Mesenchymal stem cell (in vitro differentiated cells and primary cell): ENCODE results near the gene HYCC1. TPM values are rescaled to one million over a fixed set of nuclear protein-coding genes. Genes with fewer than 3 reads are reported as not detected.

Source experiments
- DNase-seq: peaks from one replicate; pipeline ENCODE4 v3.0.0-alpha.2; 2013
- H2AFZ ChIP-seq: one replicate; pipeline ENCODE4 v1.6.1; 2013; ENCODE audit warnings: low read depth, mild to moderate bottlenecking, control low read depth, inconsistent platforms, low read length, moderate library complexity
- H2AK5ac ChIP-seq: 2 replicates; pipeline ENCODE4 v1.6.1; 2013; ENCODE audit warnings: low read length, moderate library complexity, mild to moderate bottlenecking, inconsistent platforms; ENCODE audit not compliant: severe bottlenecking
- H2BK120ac ChIP-seq: one replicate; pipeline ENCODE4 v1.6.1; 2013; ENCODE audit warnings: low read depth, mild to moderate bottlenecking, inconsistent platforms, low read length, moderate library complexity
- H2BK12ac ChIP-seq, 2 experiments: one replicate each; pipeline ENCODE4 v1.6.1; 2013; ENCODE audit warnings: inconsistent platforms in 2 of 2, low read length in 2 of 2, mild to moderate bottlenecking in 2 of 2, moderate library complexity in 2 of 2, control low read depth in 1 of 2
- H2BK15ac ChIP-seq: one replicate; pipeline ENCODE4 v1.6.1; 2013; ENCODE audit warnings: mild to moderate bottlenecking, low read depth, inconsistent platforms; ENCODE audit not compliant: poor library complexity, severe bottlenecking
- H2BK5ac ChIP-seq: 2 replicates; pipeline ENCODE4 v1.6.1; 2013; ENCODE audit warnings: low read depth, mild to moderate bottlenecking, low read length, control low read depth, inconsistent platforms; ENCODE audit not compliant: poor library complexity, severe bottlenecking
- H3K14ac ChIP-seq, 2 experiments: one replicate each; pipeline ENCODE4 v1.6.1; 2013; ENCODE audit warnings: inconsistent platforms in 2 of 2, low read length in 2 of 2, control low read depth in 1 of 2, mild to moderate bottlenecking in 1 of 2, moderate library complexity in 1 of 2
- H3K18ac ChIP-seq, 2 experiments: one replicate each; pipeline ENCODE4 v1.6.1; 2013; ENCODE audit warnings: inconsistent platforms in 2 of 2, low read length in 2 of 2, control low read depth in 1 of 2, low read depth in 1 of 2, mild to moderate bottlenecking in 1 of 2
- H3K23ac ChIP-seq, 2 experiments: one replicate each; pipeline ENCODE4 v1.6.1; 2013; ENCODE audit warnings: inconsistent platforms in 2 of 2, low read length in 2 of 2, mild to moderate bottlenecking in 2 of 2, moderate library complexity in 2 of 2, control low read depth in 1 of 2
- H3K27ac ChIP-seq: 2 replicates; pipeline ENCODE4 v1.5.1; 2013; ENCODE audit warnings: mild to moderate bottlenecking, moderate library complexity, low read length, control low read depth, inconsistent platforms; ENCODE audit not compliant: poor library complexity, severe bottlenecking
- H3K27me3 ChIP-seq, 2 experiments: 2 replicates each; pipeline versions ENCODE4 v1.6.1 to v1.7.0; 2013; ENCODE audit warnings: low read length in 2 of 2, mild to moderate bottlenecking in 2 of 2, moderate library complexity in 2 of 2, control low read depth in 1 of 2, inconsistent platforms in 1 of 2; ENCODE audit not compliant: control insufficient read depth in 1 of 2, insufficient read depth in 1 of 2
- H3K36me3 ChIP-seq, 2 experiments: 2 replicates each; pipeline versions ENCODE4 v1.6.1 to v1.7.0; 2013; ENCODE audit warnings: low read length in 2 of 2, control low read depth in 1 of 2, inconsistent platforms in 1 of 2, low read depth in 1 of 2, mild to moderate bottlenecking in 1 of 2; ENCODE audit not compliant: insufficient read depth in 2 of 2, control insufficient read depth in 1 of 2
- H3K4ac ChIP-seq, 2 experiments: one replicate each; pipeline ENCODE4 v1.6.1; 2013; ENCODE audit warnings: inconsistent platforms in 2 of 2, low read length in 2 of 2, mild to moderate bottlenecking in 2 of 2, moderate library complexity in 2 of 2, control low read depth in 1 of 2, low read depth in 1 of 2
- H3K4me1 ChIP-seq: 2 replicates; pipeline ENCODE4 v1.6.1; 2013; ENCODE audit warnings: low read depth, low read length, control low read depth; ENCODE audit not compliant: control insufficient read depth, insufficient read depth
- H3K4me2 ChIP-seq: 2 replicates; pipeline ENCODE4 v1.6.1; 2013; ENCODE audit warnings: low read length, mild to moderate bottlenecking, inconsistent platforms; ENCODE audit not compliant: poor library complexity, severe bottlenecking
- H3K4me3 ChIP-seq, 2 experiments: 2 replicates each; pipeline versions ENCODE4 v1.5.1 to v1.7.0; 2013; ENCODE audit warnings: low read length in 2 of 2, mild to moderate bottlenecking in 2 of 2, control low read depth in 1 of 2, low read depth in 1 of 2; ENCODE audit not compliant: insufficient read depth in 1 of 2
- H3K79me1 ChIP-seq: replicated peaks from 2 replicates; pipeline ENCODE4 v1.6.1; 2013; ENCODE audit warnings: mild to moderate bottlenecking, control low read depth, low read length, inconsistent platforms; ENCODE audit not compliant: poor library complexity, severe bottlenecking
- H3K9ac ChIP-seq: 2 replicates; pipeline ENCODE4 v1.7.0; 2013; ENCODE audit warnings: mild to moderate bottlenecking, low read length, moderate library complexity
- H3K9me3 ChIP-seq: 2 replicates; pipeline ENCODE4 v1.7.0; 2013; ENCODE audit warnings: mild to moderate bottlenecking, low read length; ENCODE audit not compliant: control insufficient read depth
- H4K8ac ChIP-seq: one replicate; pipeline ENCODE4 v1.6.1; 2013; ENCODE audit warnings: inconsistent platforms, mild to moderate bottlenecking, low read length, moderate library complexity
- H4K91ac ChIP-seq: one replicate; pipeline ENCODE4 v1.6.1; 2013; ENCODE audit warnings: mild to moderate bottlenecking, low read length, inconsistent platforms
- WGBS: methylation state at CpG from one replicate; pipeline ENCODE4 v1.1.7; 2013; ENCODE audit warnings: mixed read lengths; 5-methylcytosine and 5-hydroxymethylcytosine counted together
- polyA plus RNA-seq, 2 experiments: library from polyadenylated mRNA; stranded (reverse); fragments of 200-250 nt; gene quantifications; one replicate each; pipeline ENCODE4 v1.2.3, GENCODE V29; 2013

HYCC1 gene
- polyA plus RNA-seq (2013, experiment 1 of 2), result 113 TPM
- polyA plus RNA-seq (2013, experiment 2 of 2), result 106 TPM

GRCh38 chr7:23013715-23014649, at the start of gene HYCC1:
HYCC1 (minus strand) TSS chr7:23014130; CDS start chr7:22991111, 23,019 bp downstream.
- H2BK5ac ChIP-seq, result peak within 1 kb of the TSS; percentile 50

GRCh38 chr7:23062452-23062851, 48.5 kb upstream of the HYCC1 start:
- H3K9ac ChIP-seq, result no peak overlapping the region
- H3K4me3 ChIP-seq, result no peak overlapping the region
- WGBS, result 98% methylated on average over 7 of the region's 7 CpGs
- no peak overlapping the region for H2BK12ac ChIP-seq
- no peak overlapping the region for H2BK15ac ChIP-seq
- H4K91ac ChIP-seq, result no peak overlapping the region
- no peak overlapping the region for H3K27ac ChIP-seq
- H3K79me1 ChIP-seq, result no peaks in the 10 kb centered on the region
- H3K23ac ChIP-seq, result no peak overlapping the region
- H3K14ac ChIP-seq, result no peak overlapping the region
- H3K27me3 ChIP-seq, result no peaks in the 10 kb centered on the region
- H4K8ac ChIP-seq, result no peak overlapping the region
- H3K18ac ChIP-seq, result no peak overlapping the region
- no peak overlapping the region for H3K4ac ChIP-seq
- H2AK5ac ChIP-seq, result no peak overlapping the region
- DNase-seq, result no peak
- H3K4me1 ChIP-seq, result no peaks in the 10 kb centered on the region
- H3K4me2 ChIP-seq, result no peak overlapping the region
- no peaks in the 10 kb centered on the region for H3K36me3 ChIP-seq
- no peaks in the 10 kb centered on the region for H3K9me3 ChIP-seq
- H2BK120ac ChIP-seq, result no peak overlapping the region
- H2AFZ ChIP-seq, result no peak overlapping the region
- H2BK5ac ChIP-seq, result no peak overlapping the region

More at GRCh38 chr7:23013715-23014649, at the start of gene HYCC1:
- Histone ChIP-seq H3K9me3 (no peaks in the 10 kb centered on the region), H4K91ac (peak within 1 kb of the TSS; percentile 67), H3K14ac (peak within 1 kb of the TSS in 1 of 2 experiments; percentile 91), H3K4ac (peak within 1 kb of the TSS in 1 of 2 experiments; percentile 54), H3K9ac (peak within 1 kb of the TSS; percentile 86), H3K18ac (peak within 1 kb of the TSS; percentile 91 to 95), H3K36me3 (no peaks in the 10 kb centered on the region), H3K4me3 (peak within 1 kb of the TSS; percentile 88 to 89), H2AK5ac (no peak within 1 kb of the TSS), H3K27ac (peak within 1 kb of the TSS; percentile 41), H2BK12ac (peak within 1 kb of the TSS in 1 of 2 experiments; percentile 23), H4K8ac (no peak within 1 kb of the TSS), H2BK15ac (peak within 1 kb of the TSS; percentile 65), H3K27me3 (no peaks in the 10 kb centered on the region), H3K4me2 (peak within 1 kb of the TSS; percentile 64), H3K4me1 (no peaks in the 10 kb centered on the region), H2AFZ (peak within 1 kb of the TSS; percentile 83), H2BK120ac (no peak within 1 kb of the TSS), H3K79me1 (peaks cover 3% of the 10 kb centered on the region), H3K23ac (peak within 1 kb of the TSS in 1 of 2 experiments; percentile 56)
- peak; percentile 99 for DNase-seq
- 4% methylated on average over 59 of the region's 61 CpGs for WGBS

DNA sequence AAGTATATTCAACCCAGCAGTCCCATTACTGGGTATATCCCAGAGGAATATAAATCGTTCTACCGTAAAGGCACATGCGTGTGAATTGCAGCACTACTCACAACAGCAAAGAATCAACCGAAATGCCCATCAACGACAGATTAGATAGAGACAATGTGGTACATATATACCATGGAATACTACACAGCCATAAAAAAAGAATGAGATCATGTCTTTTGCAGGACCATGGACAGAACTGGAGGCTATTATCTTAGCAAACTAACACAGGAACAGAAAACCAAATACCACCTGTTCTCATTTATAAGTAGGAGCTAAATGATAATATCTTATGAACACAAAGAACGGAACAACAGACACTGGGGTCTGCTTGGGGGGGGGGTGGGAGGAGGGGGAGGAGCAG, 47.4 kb upstream of the HYCC1 start:
- H2AK5ac ChIP-seq, result no peak overlapping the region
- no peak overlapping the region for H2AFZ ChIP-seq
- no peak overlapping the region for H3K14ac ChIP-seq
- H3K9me3 ChIP-seq, result no peaks in the 10 kb centered on the region
- H3K4me1 ChIP-seq, result no peaks in the 10 kb centered on the region
- whole genome bisulfite sequencing, result 87% methylated on average over 3 of the region's 6 CpGs
- no peak overlapping the region for H4K8ac ChIP-seq
- H2BK12ac ChIP-seq, result no peak overlapping the region
- no peak overlapping the region for H3K18ac ChIP-seq
- H2BK15ac ChIP-seq, result no peak overlapping the region
- H3K4me3 ChIP-seq, result no peak overlapping the region
- no peak for DNase-seq
- no peak overlapping the region for H3K4me2 ChIP-seq
- no peaks in the 10 kb centered on the region for H3K27me3 ChIP-seq
- no peaks in the 10 kb centered on the region for H3K36me3 ChIP-seq
- no peak overlapping the region for H3K4ac ChIP-seq
- no peak overlapping the region for H4K91ac ChIP-seq
- H3K9ac ChIP-seq, result no peak overlapping the region
- no peak overlapping the region for H2BK120ac ChIP-seq
- no peak overlapping the region for H3K23ac ChIP-seq
- H3K79me1 ChIP-seq, result no peaks in the 10 kb centered on the region
- no peak overlapping the region for H2BK5ac ChIP-seq
- no peak overlapping the region for H3K27ac ChIP-seq

DNA sequence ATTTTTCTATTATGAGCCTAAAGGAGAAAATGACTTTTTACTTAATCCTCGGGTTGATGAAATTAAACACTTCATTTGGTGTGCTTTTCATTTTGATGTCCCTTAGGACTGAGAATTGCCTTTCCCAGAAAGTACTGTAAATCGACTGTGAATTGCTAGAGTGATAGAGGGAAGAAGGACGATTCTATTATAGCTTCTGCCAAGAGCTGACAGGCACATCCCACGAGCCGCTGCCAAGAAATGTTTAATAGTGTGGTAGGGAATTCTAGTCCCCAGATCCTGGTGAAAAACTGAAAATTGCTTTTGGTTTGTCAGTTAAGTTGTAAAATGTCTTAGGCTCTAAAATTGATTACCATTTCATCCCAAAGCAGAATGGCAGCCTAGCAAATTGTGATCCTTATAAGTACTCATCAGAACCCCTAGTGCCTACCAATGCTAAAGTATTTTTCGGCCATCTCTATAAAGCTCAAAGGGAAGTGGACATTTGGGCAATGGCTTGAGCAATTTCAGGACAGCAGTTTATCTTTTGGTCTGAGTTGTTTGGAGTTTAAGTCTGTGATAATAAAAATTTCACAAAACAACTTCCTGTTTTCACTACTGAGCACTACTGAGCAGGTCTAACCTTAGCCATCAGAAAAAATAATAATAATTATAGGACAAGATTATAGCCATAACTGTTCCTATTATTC, 44.6 kb upstream of the HYCC1 start:
- Histone ChIP-seq H2BK12ac (no peak overlapping the region), H3K79me1 (no peaks in the 10 kb centered on the region), H4K8ac (no peak overlapping the region), H3K9ac (peak overlapping the region; percentile 70), H3K36me3 (no peaks in the 10 kb centered on the region), H3K23ac (no peak overlapping the region), H2BK5ac (no peak overlapping the region), H2AFZ (no peak overlapping the region), H3K4me2 (no peak overlapping the region), H2BK120ac (no peak overlapping the region), H3K4me1 (no peaks in the 10 kb centered on the region), H3K27me3 (no peaks in the 10 kb centered on the region), H3K18ac (no peak overlapping the region), H3K27ac (no peak overlapping the region), H3K4me3 (peak overlapping the region in 1 of 2 experiments; percentile 7), H2AK5ac (no peak overlapping the region), H2BK15ac (no peak overlapping the region), H4K91ac (no peak overlapping the region), H3K14ac (no peak overlapping the region), H3K9me3 (no peaks in the 10 kb centered on the region), H3K4ac (no peak overlapping the region)
- DNase-seq, result no peak
- WGBS, result 84% methylated on average over 5 of the region's 6 CpGs
